GM19467 (cell line): ENCODE data around the gene SPATA31E1.
"Not testable (repeated sequence)": the region's sequence is repeated elsewhere in the genome, so short reads cannot be mapped to it uniquely, and the experiment has no call there.

Experiments used
- ATAC-seq: cut with Tn5 transposase; IDR thresholded peaks from one replicate; pipeline ENCODE4 v1.9.1; 2021; ENCODE audit warnings: mild to moderate bottlenecking, moderate library complexity; ENCODE audit not compliant: unreplicated experiment

Gene SPATA31E1

DNA sequence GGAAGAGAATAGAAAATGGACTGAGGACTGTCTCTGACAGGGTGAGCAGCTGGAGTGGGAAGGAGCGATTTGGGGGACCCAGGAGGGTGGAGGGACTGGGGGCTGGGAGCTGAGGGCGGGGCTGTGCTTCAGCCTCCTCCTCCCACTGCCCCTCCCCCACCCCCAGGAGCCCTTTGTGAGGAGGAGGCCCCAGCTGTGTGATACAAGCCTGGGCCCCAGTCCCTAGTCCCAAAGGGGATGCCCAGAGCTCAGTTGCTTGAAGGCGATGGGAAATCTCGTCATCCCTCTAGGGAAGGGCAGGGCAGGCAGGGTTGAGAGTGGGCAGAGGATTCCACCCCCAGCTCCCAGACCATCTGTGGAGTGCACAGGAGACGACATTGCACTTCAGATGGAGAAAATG is at the start of gene SPATA31E1:
SPATA31E1 (plus strand) TSS at position 251 of the 400 bp plus-strand sequence; CDS start at position 266, 15 bp downstream.
- no peak for ATAC-seq

DNA sequence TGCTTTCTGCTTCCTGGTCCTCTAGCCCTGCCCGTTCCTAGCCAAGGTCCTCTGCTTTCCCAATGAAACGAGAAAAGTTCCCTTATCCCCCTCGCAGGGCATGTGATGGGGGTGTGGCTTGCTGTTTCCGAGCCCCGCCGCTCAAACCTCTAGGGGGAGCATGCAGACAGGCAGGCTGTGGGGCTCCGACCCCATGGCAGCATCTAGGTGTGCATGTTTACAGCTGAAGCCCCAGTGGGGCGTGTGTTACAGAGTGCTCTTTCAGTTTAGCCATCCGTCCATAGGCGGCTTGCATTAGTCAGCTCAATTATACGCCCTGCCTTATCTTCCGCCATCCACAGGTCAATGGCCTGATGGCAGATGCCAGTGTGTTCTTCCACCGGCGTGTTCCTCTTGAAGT is 48.3 kb upstream of the SPATA31E1 start:
- ATAC-seq = no peak

DNA sequence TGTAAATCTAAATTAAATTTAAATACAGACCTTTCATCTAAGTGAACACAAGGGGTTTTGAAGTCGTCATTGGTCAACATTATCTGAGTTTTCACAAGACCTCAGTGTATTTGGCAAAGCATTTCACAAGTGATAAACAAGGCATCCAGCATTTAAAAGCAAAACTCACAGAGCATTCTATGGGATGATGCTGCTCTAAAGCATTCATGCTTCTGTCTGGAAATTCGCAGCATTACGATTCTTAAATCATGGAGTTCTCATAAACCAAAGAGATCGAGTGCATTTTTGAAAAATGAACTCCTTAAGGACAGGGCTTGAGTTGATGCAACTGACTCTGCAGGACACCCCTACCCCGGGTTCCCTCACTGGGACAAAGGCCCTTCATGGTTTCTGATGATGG is 46.1 kb upstream of the SPATA31E1 start:
- ATAC-seq = no peak

DNA sequence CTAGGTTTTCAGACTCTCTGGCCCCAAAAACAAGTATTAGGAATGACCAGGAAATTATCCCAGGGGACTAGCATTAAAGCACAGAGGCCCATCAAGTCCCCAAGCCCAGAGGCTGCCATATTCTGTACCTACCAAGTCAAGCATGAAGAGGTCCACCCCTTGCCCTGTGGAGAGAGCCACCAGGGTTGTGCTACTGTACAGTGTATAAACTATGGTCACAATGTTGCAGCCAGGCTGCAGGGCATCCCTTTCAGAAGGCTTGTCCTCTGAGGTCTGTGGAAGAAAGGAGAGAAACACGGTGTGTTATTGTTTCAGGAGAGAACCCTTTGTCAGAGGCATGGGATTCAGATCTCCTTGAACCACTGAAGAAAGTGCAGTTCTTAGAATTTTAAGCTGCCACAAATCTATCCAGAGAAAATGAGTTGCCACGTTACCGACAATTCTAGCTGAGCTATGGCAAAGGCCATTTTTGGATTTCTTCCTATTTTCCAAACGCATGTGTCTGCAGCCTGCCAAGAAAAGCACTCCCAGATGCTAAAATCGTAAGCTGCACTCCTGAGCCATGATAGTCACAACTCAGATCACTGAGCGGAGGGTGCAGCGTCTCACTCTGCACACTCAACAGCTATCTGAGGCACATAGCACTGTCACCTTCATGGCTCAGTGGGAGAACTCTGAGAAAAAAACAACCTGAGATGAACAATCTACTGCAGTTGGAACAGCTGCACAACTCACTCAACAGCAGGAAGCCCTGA is 45.5 kb upstream of the SPATA31E1 start:
- no peak for ATAC-seq

DNA sequence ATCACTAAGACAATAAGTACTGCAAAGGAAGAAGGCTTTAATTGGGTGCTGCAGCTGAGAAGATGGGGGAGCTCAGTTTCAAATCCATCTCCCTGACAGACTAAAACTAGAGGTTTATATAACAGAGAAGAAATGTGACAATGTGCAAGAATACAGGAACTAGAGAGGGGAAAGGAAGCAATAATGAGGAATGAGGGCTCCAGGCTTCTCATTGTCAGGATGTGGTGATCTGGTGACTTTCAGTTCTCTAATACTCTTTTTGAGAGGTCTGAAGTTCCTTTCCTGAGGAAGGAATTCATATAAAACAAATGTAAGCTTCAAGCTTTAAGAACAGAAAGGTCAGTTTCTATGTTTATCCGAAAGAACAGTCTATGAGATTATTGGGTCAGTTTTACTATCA is 42.5 kb upstream of the SPATA31E1 start:
- no peak for ATAC-seq

DNA sequence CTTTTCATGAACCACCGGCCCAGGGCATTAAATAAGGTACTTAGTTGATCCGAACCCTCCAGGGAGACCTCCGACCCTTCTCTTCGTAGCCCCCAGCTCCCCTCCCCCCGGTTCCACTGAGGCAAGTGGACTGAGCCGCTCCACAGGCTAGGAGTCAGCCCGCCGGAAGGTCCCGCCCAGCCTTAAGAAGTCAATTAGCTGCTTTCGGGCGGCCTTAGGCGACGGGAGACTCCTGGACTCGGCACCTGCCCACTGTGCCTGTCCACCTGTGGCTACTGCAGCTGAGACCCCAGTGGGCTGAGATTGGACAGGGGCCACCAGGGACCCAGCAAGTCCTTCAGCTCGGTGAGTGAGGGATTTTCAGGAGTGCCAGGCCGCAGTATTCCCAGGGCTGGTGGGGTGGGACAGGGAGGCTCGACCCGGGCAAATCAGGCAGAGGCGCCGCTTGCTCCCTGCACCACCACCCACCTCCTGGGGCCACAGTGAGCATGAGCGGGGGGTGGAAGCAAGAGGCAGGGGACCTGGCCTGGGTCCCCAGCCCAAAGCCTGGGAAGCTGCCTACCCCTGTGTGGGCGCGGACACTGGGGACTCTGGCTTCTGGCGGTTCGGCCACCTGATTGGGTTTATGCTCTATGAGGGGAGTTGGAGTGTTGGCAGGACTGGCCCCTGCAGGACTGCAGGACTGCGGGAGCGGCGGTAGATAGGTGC is 39.6 kb upstream of the SPATA31E1 start:
- ATAC-seq = no peak

DNA sequence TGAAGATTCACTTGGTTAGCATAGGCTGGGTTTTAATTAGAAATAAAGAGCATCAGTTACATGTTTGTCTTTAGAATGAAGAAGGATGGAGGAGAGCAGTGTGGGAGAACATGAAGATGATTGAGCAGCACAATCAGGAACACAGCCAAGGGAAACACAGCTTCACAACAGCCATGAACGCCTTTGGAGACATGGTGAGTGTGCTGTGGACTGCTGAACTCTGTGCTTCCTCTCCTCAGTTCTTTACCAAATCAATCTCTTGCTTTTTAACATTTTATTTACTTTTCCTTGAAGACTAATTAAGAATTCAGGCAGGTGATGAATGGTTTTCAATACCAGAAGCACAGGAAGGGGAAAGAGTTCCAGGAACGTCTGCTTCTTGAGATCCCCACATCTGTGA is 38.2 kb upstream of the SPATA31E1 start:
- no peak for ATAC-seq

DNA sequence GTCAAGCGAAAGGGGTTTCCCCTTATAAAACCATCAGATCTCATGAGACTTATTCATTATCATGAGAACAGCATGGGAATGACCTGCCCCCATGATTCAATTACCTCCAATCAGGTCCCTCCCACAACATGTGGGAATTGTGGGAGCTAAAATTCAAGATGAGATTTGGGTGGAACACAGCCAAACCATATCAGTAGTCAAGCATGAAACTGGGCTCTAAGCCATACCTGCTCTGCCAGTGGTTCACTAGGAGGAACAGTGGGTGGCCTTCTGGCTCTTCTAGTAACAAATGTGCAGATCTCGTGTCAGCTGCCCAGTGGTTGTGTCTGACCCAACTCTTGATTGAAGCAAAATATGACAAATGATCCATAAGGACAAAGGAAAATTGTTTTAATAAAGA is 34.9 kb upstream of the SPATA31E1 start:
- not testable (repeated sequence) for ATAC-seq

DNA sequence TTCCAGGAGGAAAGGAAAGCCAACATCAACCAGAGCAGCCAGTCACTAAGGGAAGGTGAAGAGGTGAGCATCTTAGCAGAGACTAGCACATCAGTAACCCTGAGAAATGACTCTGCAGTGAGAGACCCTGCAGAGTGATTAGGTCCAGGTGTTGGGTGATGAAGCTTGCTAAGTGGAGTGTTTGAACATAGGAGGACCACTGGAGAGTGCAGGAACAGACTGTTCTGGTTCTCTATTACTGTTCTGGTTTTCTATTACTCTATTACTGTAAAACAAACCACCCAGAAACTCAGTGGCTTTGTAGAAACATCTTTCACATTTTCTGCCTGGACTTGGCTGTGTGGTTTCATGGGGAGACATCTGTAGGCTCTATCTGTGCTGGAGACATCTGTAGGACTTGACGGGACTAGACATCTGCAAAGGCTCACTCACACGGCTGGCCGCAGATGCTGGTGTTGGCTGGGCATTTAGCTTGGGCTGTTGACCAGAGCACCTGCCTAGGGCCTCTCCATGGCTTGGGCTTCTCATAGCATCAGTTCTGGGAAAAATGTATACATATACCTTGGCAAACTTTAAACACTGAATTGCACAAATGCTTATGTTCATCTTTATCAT is 33.4 kb upstream of the SPATA31E1 start:
- no peak for ATAC-seq

DNA sequence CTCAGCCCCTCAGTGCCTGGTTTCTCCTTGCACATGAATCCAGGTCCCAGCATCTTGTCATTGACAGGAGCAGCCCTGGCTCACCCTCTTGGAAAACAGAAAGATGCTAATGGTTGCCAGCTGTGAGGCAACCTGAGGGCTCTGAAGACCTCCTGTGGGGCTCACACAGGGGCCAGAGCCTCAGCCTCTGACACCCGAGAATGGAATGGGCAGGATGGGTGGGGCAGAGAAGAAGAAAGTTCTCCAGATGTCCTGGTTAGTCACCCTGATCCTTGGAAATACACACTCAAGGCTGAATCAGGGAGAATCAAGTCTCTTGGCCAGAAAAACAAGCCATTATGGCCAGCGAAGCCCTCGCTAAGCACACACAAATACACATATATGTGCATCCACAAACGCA is 32.3 kb upstream of the SPATA31E1 start:
- ATAC-seq = no peak

DNA sequence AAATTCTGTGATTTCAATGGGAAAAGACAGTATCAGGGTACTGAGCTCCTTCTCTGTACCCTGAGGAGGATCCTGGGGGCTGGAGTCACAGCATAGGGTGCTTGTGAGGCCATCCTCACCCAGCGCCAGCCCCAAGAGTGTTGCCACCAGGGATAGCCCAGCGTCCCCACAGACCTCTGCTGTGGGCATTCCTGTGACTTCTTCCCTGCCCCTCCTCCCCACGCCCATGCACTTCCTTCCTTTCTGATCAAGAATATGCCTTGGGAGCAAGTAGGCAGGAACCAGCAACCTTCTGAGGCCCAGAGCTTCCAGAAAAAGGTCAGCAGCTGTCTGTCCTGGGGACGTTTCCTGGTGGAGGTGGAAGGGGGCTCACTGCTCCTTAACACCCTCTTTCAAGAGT is 31.5 kb upstream of the SPATA31E1 start:
- not testable (repeated sequence) for ATAC-seq

DNA sequence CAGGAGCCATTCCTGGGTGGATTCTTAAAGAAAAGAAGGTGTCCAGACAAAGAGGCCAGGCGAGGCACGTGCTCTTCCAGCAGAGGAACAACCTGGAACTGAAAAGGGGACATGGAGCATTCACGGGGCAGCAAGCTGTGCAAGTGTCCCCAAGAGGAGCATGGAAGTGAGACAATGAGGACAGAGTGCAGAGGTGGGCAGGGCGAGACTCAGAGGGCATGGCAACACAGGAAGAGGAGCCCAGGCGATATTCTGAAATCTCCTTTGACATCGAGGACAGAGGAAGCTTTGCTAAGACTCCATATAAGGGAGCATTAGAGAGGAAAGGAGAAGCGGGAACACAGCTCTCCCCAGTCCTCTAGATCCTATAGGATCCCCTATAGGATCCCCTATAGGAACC is 29.4 kb upstream of the SPATA31E1 start:
- no peak for ATAC-seq

DNA sequence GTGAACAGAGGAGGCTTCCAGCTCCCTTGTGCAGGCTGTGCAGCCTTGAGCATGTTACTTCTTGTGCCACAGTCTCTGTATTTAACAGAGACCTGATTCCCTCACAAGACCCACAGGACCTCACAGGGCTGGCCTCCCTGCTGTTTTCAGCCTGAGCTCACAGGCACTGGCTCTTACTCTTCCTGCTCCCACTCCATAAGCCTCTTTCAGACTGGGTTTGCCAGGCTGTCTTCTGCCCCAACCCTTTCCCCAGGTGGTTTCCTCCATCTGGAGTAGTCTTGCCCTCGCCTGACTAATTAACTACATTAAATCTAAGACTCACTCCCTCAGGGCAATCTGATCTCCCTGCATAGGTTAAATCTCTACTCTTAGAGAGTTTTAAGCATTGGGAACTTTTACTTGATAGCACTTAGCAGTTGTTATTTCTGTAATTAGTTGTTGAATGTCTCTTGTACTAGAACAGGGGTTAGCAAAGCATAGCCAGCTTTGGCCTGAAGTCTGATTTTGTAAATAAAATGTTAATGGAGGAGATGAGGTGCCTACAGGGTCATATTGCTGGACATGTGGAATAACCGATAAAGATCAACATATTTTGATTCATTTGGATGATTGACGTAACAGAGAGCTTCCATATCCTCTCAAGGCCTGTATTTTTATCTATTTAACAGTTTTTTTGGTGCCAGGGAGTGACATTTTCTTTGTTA is 28.6 kb upstream of the SPATA31E1 start:
- ATAC-seq = no peak

DNA sequence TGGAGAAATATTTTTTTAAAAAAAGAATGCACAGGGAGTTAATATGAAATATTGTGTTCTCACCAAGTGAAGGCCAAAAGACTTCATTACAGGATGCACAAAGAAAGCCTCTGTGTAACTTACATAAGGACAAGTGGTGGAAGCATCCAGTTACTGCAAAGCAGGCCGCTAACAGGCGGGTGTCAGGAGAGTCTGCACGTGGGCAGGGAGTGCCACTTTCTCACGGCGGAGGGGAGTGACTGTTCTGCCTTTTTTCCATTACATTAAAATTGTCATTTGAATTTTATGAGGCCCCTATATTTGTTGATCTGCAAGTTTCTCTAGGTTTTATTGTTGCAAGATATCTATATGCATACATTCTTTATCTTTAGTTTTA is 28.1 kb upstream of the SPATA31E1 start:
- ATAC-seq = no peak

DNA sequence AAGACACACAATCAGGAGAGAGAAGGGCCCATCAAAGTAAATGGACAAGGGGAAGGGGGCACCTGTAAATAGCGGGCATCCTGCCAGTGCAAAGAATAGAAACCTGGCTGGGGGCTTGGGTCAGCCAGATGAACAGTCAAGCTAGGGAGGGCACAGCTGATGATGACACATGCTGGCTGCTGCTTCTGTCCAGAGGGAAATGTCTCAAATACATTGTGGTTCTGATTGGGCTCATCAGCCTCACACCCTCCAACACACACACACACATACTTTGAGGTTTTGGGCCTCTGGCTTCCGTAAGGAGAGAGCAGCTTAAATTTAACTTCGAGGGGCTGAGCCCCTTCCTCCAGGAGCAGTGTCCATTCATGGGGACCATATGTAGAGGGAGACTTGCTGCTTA is 27.6 kb upstream of the SPATA31E1 start:
- no peak for ATAC-seq

DNA sequence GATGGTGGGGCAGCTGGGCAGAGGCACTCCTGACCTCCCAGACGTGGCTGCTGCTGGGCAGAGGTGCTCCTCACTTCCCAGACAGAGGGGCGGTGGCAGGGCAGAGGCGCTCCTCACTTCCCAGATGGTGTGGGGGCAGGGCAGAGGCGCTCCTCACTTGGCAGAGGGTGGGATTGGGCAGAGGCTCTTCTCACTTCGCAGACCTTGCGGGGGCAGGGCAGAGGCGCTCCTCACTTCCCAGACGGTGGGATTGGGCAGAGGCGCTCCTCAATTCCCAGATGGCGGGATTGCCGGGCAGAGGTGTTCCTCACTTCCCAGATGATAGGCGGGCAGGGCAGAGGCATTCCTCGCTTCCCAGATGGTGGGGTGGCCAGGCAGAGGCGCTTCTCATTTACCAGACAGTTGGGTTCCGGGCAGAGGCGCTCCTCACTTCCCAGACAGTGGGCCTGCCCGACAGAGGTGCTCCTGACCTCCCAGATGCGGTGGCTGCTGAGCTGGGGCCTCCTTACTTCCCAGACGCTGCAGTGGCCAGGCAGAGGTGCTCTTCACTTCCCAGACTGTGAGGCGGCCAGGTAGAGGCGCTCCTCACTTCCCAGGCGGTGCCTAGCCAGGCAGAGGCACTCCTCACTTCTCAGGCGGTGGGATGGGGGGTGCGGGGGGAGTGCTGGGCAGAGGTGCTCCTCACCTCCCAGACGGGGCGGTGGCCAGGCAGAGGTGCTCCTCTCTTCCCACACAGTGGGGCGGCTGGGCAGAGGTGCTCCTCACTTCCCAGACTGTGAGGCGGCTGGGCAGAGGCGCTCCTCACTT is 25.3 kb upstream of the SPATA31E1 start:
- ATAC-seq = no peak

DNA sequence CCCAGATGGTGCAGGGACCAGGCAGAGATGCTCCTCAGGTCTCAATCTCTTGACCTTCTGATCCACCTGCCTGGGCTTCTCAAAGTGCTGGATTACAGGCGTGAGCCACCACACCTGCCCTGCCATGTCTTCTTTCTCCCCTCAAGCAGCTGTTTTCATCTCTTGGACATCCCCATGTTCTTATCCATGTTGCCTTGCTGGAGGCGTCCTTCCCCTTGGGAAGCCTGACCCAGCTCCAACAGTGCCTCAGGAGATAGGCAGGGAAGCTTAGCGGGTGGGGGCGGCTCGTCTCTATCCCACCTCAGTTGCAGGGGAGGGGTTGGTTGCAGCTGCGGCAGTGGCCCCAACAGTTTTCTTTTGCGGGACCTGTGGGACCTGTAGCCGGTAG is 24.7 kb upstream of the SPATA31E1 start:
- ATAC-seq = no peak

DNA sequence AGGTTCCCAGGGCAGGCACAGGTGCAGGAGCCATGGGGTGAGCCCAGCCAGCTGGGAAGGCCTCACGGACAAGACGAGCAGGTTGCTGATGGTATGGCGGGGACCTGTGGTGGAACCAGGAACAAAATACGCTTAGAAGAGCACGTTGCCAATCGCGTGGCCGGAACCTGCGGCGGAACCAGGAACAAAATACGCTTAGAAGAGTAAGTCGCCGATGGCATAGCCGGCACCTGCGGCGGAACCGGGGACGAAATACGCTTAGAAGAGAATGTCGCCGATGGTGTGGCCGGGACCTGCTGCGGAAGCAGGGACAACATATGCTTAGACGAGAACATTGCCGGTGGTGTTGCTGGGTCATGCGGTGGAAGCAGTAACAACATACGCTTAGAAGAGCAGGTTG is 23.5 kb upstream of the SPATA31E1 start:
- no peak for ATAC-seq

DNA sequence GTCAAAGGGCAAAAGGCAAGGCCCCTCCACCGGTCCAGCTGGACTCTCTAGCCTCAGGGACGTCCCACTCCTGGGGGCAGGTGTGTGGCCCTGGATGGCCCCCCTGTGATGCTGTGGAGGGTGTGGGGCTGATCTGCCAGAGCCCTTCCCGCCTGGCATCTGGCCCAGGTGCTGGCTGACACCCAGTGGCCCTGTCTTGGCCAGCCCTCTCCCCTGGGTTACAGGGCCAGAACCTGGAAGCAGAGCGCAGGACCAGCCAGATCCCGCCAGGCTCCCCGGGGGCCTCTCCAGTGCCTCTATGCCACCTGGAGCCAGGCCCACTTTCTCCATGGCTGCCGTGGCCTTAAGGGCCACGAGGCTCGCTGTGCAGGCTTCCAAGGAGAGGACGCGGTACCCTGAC is 22.9 kb upstream of the SPATA31E1 start:
- ATAC-seq = no peak

DNA sequence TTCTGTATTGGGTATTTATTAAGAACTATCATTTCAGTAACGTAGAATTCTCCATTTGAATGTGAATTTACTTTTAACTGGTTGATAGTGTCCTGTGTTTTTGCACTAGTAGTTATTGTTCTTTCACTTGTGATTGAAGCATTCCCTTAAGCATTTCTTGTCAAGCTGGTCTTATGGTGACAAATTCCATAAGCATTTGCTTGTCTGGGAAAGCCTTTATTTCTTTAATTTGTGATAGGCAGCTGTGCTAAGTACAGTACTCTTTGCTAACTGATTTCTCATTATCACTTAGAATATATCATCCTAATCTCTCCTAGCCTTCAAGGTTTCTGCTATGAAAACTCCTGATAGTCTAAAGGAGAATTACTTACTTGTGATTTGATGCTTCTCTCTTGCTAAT is 21.3 kb upstream of the SPATA31E1 start:
- no peak for ATAC-seq
